ENCODE measurements around the gene RFWD3.

- TF ChIP-seq CTCF (tag by site-specific recombination; IDR thresholded peaks at IDR 0.05): no peak
- no peak for TF ChIP-seq OSR2 (tag by site-specific recombination; IDR thresholded peaks at IDR 0.05)
- no peak for TF ChIP-seq ZNF394 (tag by site-specific recombination; IDR thresholded peaks at IDR 0.05; ENCODE audit: borderline replicate concordance)
Observed at GRCh38 chr16:74652249-74652648, 14.4 kb downstream of the RFWD3 start.

Measured in HEK293 (cell line).